Lower lobe of right lung (tissue), 2 donors: ENCODE measurements around the gene OR5B2. TPM values are rescaled to one million over a fixed set of nuclear protein-coding genes. Genes with fewer than 3 reads are reported as not detected.
"Not testable (repeated sequence)": the region's sequence is repeated elsewhere in the genome, so short reads cannot be mapped to it uniquely, and the experiment has no call there.

ENCODE experiments used
- ATAC-seq, 2 donors: fragments of 200-7000 bp; cut with Tn5 transposase; one replicate each; pipeline ENCODE4 v1.9.1; 2020 to 2022; ENCODE audit warnings: mild to moderate bottlenecking in 2 of 2, moderate library complexity in 2 of 2
- DNase-seq: peaks from one replicate; pipeline ENCODE4 v3.0.0-alpha.2; 2020
- H3K27ac ChIP-seq: fragments of 200-600 bp; one replicate; pipeline ENCODE4 v1.8.0; 2022
- H3K27me3 ChIP-seq: fragments of 200-600 bp; one replicate; pipeline ENCODE4 v1.8.0; 2022; ENCODE audit warnings: low read depth
- H3K36me3 ChIP-seq: fragments of 200-600 bp; one replicate; pipeline ENCODE4 v1.8.0; 2022; ENCODE audit warnings: mild to moderate bottlenecking
- H3K4me1 ChIP-seq: fragments of 200-600 bp; one replicate; pipeline ENCODE4 v1.8.0; 2022
- H3K4me3 ChIP-seq: fragments of 200-600 bp; one replicate; pipeline ENCODE4 v1.8.0; 2022; ENCODE audit warnings: mild to moderate bottlenecking
- H3K9me3 ChIP-seq: fragments of 200-600 bp; one replicate; pipeline ENCODE4 v1.8.0; 2022
- CTCF ChIP-seq: fragments of 200-600 bp; IDR thresholded peaks from one replicate; pipeline ENCODE4 v1.8.0; 2022; ENCODE audit warnings: antibody characterized with exemption, mild to moderate bottlenecking
- intact Hi-C: fragments of 100-400 bp; cut with DNase I; formaldehyde crosslinking; loops from one replicate; pipeline ENCODE4 v1.11.0; 2022
- total RNA-seq: library from RNA; stranded (reverse); fragmentation: NEBNext Ultra II Directional; extraction: Animal tissue kit (Norgen Biotek cat#: 25700); gene quantifications from one replicate; pipeline ENCODE4 v1.2.1, GENCODE V29; 2021
- donor health status: DM: no; HTN: yes; CAD: no; lungs with severe emphysema.

OR5B2 gene
- total RNA-seq, 1 donor from 2014 or later = not detected

GRCh38 chr11:58406774-58407173 is 21.1 kb downstream of the OR5B2 start, which contains the start of gene OR5B3:
Gene OR5B3 (minus strand): TSS chr11:58406874. CDS start chr11:58403409, 3,465 bp downstream.
- H3K9me3 ChIP-seq = peaks cover 12% of the 10 kb centered on the region
- H3K27me3 ChIP-seq = no peaks in the 10 kb centered on the region
- H3K4me1 ChIP-seq = no peaks in the 10 kb centered on the region
- no peak within 1 kb of the TSS for H3K4me3 ChIP-seq
- DNase-seq = no peak
- H3K36me3 ChIP-seq = no peaks in the 10 kb centered on the region
- intact Hi-C loops = no loop called here
- no peak for TF ChIP-seq CTCF
- no peak within 1 kb of the TSS for H3K27ac ChIP-seq
- no peak for ATAC-seq

GRCh38 chr11:58399622-58400021 is 28.3 kb downstream of the OR5B2 start:
- H3K36me3 ChIP-seq, intact Hi-C loops, H3K27me3 ChIP-seq, H3K9me3 ChIP-seq, DNase-seq, ATAC-seq, H3K4me3 ChIP-seq, H3K4me1 ChIP-seq, H3K27ac ChIP-seq: not testable (repeated sequence)

- Histone ChIP-seq H3K9me3 (no peaks in the 10 kb centered on the region), H3K36me3 (no peaks in the 10 kb centered on the region), H3K27ac (no peak overlapping the region), H3K4me3 (no peak overlapping the region), H3K27me3 (no peaks in the 10 kb centered on the region), H3K4me1 (no peaks in the 10 kb centered on the region)
- no peak for TF ChIP-seq CTCF
- ATAC-seq (no peak), DNase-seq (no peak)
- intact Hi-C loops = no loop called here
Observed at GRCh38 chr11:58395581-58395980, 32.3 kb downstream of the OR5B2 start.

- ATAC-seq (no peak), DNase-seq (no peak)
- H3K9me3 ChIP-seq = no peaks in the 10 kb centered on the region
- intact Hi-C loops = no loop called here
- H3K27ac ChIP-seq = no peak overlapping the region
- TF ChIP-seq CTCF = no peak
- H3K4me1 ChIP-seq = no peaks in the 10 kb centered on the region
- no peaks in the 10 kb centered on the region for H3K27me3 ChIP-seq
- no peak overlapping the region for H3K4me3 ChIP-seq
- H3K36me3 ChIP-seq = no peaks in the 10 kb centered on the region
Observed at GRCh38 chr11:58394195-58394594, 33.7 kb downstream of the OR5B2 start.

- Histone ChIP-seq H3K27me3 (no peaks in the 10 kb centered on the region), H3K4me3 (no peak overlapping the region), H3K4me1 (no peaks in the 10 kb centered on the region), H3K27ac (no peak overlapping the region), H3K9me3 (no peaks in the 10 kb centered on the region), H3K36me3 (no peaks in the 10 kb centered on the region)
- intact Hi-C loops = no loop called here
- ATAC-seq = no peak
- DNase-seq = no peak
- TF ChIP-seq CTCF = no peak
Observed at GRCh38 chr11:58392746-58393145, 35.2 kb downstream of the OR5B2 start.

- H3K9me3 ChIP-seq = no peaks in the 10 kb centered on the region
- no peak overlapping the region for H3K4me3 ChIP-seq
- DNase-seq (no peak), ATAC-seq (no peak)
- H3K36me3 ChIP-seq = no peaks in the 10 kb centered on the region
- H3K27ac ChIP-seq = no peak overlapping the region
- intact Hi-C loops = no loop called here
- no peaks in the 10 kb centered on the region for H3K27me3 ChIP-seq
- H3K4me1 ChIP-seq = no peaks in the 10 kb centered on the region
- no peak for TF ChIP-seq CTCF
Observed at GRCh38 chr11:58391879-58392278, 36.0 kb downstream of the OR5B2 start.
